GM21717 (cell line): ENCODE results near the gene PITPNM1.
"Not testable (repeated sequence)": the region's sequence is repeated elsewhere in the genome, so short reads cannot be mapped to it uniquely, and the experiment has no call there.

Experiments
- ATAC-seq: cut with Tn5 transposase; IDR thresholded peaks from one replicate; pipeline ENCODE4 v1.9.1; 2021; ENCODE audit warnings: mild to moderate bottlenecking, moderate library complexity; ENCODE audit not compliant: unreplicated experiment

PITPNM1 gene

GRCh38 chr11:67468456-67468758 lies 36.8 kb downstream of the PITPNM1 start:
- ATAC-seq = no peak

- no peak for ATAC-seq
Observed at GRCh38 chr11:67468056-67468455, 37.1 kb downstream of the PITPNM1 start.

GRCh38 chr11:67466962-67467771 lies 38.0 kb downstream of the PITPNM1 start:
- ATAC-seq = no peak

GRCh38 chr11:67466367-67466766 lies 38.8 kb downstream of the PITPNM1 start:
- ATAC-seq = no peak

- not testable (repeated sequence) for ATAC-seq
Observed at GRCh38 chr11:67465530-67465929, 39.6 kb downstream of the PITPNM1 start.

GRCh38 chr11:67465189-67465510 lies 40.0 kb downstream of the PITPNM1 start:
- no peak for ATAC-seq

GRCh38 chr11:67464411-67465188 lies 40.6 kb downstream of the PITPNM1 start:
- ATAC-seq = peak; percentile 33

GRCh38 chr11:67463680-67464410 lies 41.3 kb downstream of the PITPNM1 start:
- no peak for ATAC-seq

GRCh38 chr11:67463186-67463585 lies 42.0 kb downstream of the PITPNM1 start:
- ATAC-seq = no peak

- no peak for ATAC-seq
Observed at GRCh38 chr11:67458266-67458665, 46.9 kb downstream of the PITPNM1 start.

- no peak for ATAC-seq
Observed at GRCh38 chr11:67457453-67457852, 47.7 kb downstream of the PITPNM1 start.

- ATAC-seq = no peak
Observed at GRCh38 chr11:67456068-67456705, 49.0 kb downstream of the PITPNM1 start.

GRCh38 chr11:67455054-67455453 lies 50.1 kb downstream of the PITPNM1 start, which contains the start of gene CABP4:
CABP4 (plus strand) TSS chr11:67455354; CDS start chr11:67455424, 70 bp downstream.
- ATAC-seq = no peak

GRCh38 chr11:67453816-67454732 lies 51.1 kb downstream of the PITPNM1 start:
- ATAC-seq = no peak

- ATAC-seq = no peak
Observed at GRCh38 chr11:67452141-67452952, 52.8 kb downstream of the PITPNM1 start, which contains the start of gene GPR152. GPR152 (minus strand) TSS chr11:67452729; CDS start chr11:67452724, 5 bp downstream.

GRCh38 chr11:67451658-67451976 lies 53.5 kb downstream of the PITPNM1 start:
- no peak for ATAC-seq

GRCh38 chr11:67450796-67451657 lies 54.1 kb downstream of the PITPNM1 start:
- ATAC-seq = no peak

GRCh38 chr11:67449116-67449844 lies 55.9 kb downstream of the PITPNM1 start:
- ATAC-seq = no peak
